Body of pancreas (tissue), 4 donors: Measurements from ENCODE around the gene CORO1C. TPM values are rescaled to one million over a fixed set of nuclear protein-coding genes. Genes with fewer than 3 reads are reported as not detected.

Experiments used
- ATAC-seq: fragments of 150-250 bp; one replicate; pipeline ENCODE4 v1.9.1; 2016
- DNase-seq, 4 donors: peaks; one replicate each; pipeline ENCODE4 v3.0.0-alpha.2; 2019
- H3K27ac ChIP-seq, 4 donors: fragments of 200-600 bp; sonication (generic); 1 replicate in 3 of 4; 2 replicates in 1 of 4; pipeline versions ENCODE4 v1.5.1 to v1.6.1; 2016 to 2019; ENCODE audit warnings: mild to moderate bottlenecking in 1 of 4, mixed read lengths in 1 of 4, moderate library complexity in 1 of 4
- H3K27me3 ChIP-seq, 2 donors: fragments of 200-600 bp; sonication (generic); one replicate each; pipeline ENCODE4 v1.6.0; 2016; ENCODE audit warnings: mild to moderate bottlenecking in 1 of 2
- H3K36me3 ChIP-seq, 2 donors: fragments of 200-600 bp; sonication (generic); replicated peaks in 1 of 2; 2 replicates each; pipeline ENCODE4 v1.5.1; 2016; ENCODE audit warnings: low read depth in 2 of 2; ENCODE audit not compliant: insufficient read depth in 1 of 2
- H3K4me1 ChIP-seq: fragments of 200-600 bp; sonication (generic); one replicate; pipeline ENCODE4 v1.6.0; 2016
- H3K4me3 ChIP-seq, 2 donors: fragments of 200-600 bp; sonication (generic); 1 replicate in 1 of 2; 2 replicates in 1 of 2; pipeline ENCODE4 v1.5.1; 2016 to 2019
- H3K9me3 ChIP-seq, 3 donors: fragments of 200-600 bp; sonication (generic); 1 replicate in 2 of 3; 2 replicates in 1 of 3; pipeline ENCODE4 v1.5.1; 2016
- POLR2A ChIP-seq, 3 donors: fragments of 450-650 bp; IDR thresholded peaks; one replicate each; pipeline ENCODE4 v1.6.1; 2016; ENCODE audit warnings: antibody characterized with exemption in 3 of 3, mild to moderate bottlenecking in 2 of 3
- WGBS, 2 donors: methylation state at CpG; one replicate each; pipeline ENCODE4 v1.1.5; 2017; 5-methylcytosine and 5-hydroxymethylcytosine counted together
- intact Hi-C: fragments of 100-400 bp; cut with DNase I; formaldehyde crosslinking; loops from one replicate; pipeline ENCODE4 v1.15.1; 2023
- total RNA-seq, 2 donors: library from RNA; depleted of rRNA; stranded (reverse); fragments of >200 nt; gene quantifications; one replicate each; pipeline ENCODE4 v1.1.0, GENCODE V29; 2016
- TF ChIP-seq, protein P1 (sequence below), 7 experiments: fragments of 450-650 bp in 4 of 7; fragments of 200-600 bp in 3 of 7; sonication (generic) in 3 of 7; IDR thresholded peaks; one replicate each; pipeline ENCODE4 v1.5.1; 2016 to 2019; ENCODE audit warnings: antibody characterized with exemption in 7 of 7

Gene CORO1C
- total RNA-seq, 2 donors from 2014 or later, result 26.7 to 27.4 TPM

DNA sequence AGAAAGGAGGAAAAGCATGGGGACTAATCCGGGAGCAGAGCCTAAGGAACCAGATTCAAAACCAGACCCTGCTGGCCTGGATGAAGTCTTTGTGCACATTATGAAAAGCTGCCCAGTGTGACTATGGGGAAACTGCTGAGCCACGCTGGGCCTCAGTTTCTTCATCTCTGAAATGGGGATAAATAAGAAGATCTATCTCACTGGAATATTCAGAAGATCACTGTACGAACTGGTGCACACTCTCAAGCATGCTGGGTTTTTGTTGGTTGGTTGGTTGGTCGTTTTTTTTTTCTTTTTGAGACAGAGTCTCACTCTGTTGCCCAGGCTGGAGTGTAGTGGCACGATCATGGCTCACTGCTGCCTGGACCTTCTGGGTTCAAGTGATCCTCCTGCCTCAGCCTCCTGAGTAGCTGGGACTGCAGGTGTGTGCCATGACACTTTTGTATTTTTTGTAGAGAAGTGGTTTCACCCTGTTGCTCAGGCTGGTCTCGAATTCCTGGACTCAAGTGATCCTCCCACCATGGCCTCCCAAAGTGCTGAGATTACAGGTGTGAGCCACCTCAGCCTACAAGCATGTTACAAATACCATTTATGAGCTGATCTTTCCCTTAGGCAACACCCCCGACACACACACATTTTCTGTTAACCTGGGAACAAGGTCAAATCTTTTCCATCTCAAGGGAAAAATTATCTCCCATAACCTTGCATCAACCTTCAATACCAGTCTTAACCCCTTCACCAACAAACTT, 33.4 kb upstream of the CORO1C start:
- Histone ChIP-seq H3K36me3 (no peaks in the 10 kb centered on the region), H3K27me3 (no peaks in the 10 kb centered on the region), H3K27ac (no peak overlapping the region), H3K9me3 (no peaks in the 10 kb centered on the region), H3K4me1 (peaks cover 11% of the 10 kb centered on the region), H3K4me3 (no peak overlapping the region)
- ATAC-seq (no peak), DNase-seq (no peak)
- intact Hi-C loops, result no loop called here
- WGBS, 2 donors, result 78 to 81% methylated on average over 7 of the region's 7 CpGs
- TF ChIP-seq, protein P1, sequence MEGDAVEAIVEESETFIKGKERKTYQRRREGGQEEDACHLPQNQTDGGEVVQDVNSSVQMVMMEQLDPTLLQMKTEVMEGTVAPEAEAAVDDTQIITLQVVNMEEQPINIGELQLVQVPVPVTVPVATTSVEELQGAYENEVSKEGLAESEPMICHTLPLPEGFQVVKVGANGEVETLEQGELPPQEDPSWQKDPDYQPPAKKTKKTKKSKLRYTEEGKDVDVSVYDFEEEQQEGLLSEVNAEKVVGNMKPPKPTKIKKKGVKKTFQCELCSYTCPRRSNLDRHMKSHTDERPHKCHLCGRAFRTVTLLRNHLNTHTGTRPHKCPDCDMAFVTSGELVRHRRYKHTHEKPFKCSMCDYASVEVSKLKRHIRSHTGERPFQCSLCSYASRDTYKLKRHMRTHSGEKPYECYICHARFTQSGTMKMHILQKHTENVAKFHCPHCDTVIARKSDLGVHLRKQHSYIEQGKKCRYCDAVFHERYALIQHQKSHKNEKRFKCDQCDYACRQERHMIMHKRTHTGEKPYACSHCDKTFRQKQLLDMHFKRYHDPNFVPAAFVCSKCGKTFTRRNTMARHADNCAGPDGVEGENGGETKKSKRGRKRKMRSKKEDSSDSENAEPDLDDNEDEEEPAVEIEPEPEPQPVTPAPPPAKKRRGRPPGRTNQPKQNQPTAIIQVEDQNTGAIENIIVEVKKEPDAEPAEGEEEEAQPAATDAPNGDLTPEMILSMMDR (IDR thresholded peaks at IDR 0.05), result no peak
- no peak for TF ChIP-seq POLR2A (IDR thresholded peaks at IDR 0.05)

DNA sequence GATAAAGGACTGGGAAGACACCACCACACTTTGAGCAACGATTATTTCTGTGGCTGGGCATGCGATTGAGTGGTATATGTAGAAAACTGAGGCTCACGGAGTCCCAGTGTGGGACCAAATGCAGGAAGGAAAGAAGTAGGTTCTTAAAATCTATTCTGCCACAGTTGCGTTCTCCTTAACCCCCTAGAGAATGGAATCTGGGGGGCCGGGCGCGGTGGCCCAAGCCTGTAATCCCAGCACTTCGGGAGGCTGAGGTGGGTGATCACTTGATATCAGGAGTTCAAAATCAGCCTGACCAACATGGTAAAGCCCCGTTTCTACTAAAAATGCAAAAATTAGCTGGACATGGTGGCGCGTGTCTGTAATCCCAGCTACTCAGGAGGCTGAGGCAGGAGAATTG, 29.9 kb upstream of the CORO1C start:
- Histone ChIP-seq H3K4me3 (no peak overlapping the region), H3K4me1 (no peaks in the 10 kb centered on the region), H3K27ac (no peak overlapping the region), H3K27me3 (no peaks in the 10 kb centered on the region), H3K9me3 (no peaks in the 10 kb centered on the region), H3K36me3 (no peaks in the 10 kb centered on the region)
- TF ChIP-seq, protein P1 (IDR thresholded peaks at IDR 0.05), result no peak
- no peak for TF ChIP-seq POLR2A (IDR thresholded peaks at IDR 0.05)
- 86 to 91% methylated on average over 11 of the region's 11 CpGs for WGBS, 2 donors
- intact Hi-C loops, result no loop called here
- DNase-seq (no peak), ATAC-seq (no peak)

DNA sequence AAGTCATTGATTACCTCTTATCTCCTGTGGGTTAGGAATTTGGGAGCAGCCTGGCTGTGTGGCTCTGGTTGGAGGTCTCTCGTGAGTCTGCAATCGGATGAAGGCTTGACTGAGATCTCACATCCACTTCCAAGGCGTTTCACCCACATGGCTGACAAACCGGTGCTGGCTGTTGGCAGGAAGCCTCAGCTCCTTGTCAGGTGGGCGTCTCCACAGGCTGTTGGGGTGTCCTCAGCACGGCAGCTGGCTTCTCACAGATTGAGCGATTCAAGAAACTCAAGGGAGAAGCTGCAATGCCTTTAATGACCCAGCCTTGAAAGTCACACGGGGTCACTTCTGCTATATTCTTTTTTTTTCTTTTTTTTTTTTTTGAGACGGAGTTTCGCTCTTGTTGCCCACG, 28.6 kb upstream of the CORO1C start:
- no peak overlapping the region for H3K27ac ChIP-seq
- H3K9me3 ChIP-seq, result no peaks in the 10 kb centered on the region
- ATAC-seq (no peak), DNase-seq (no peak)
- no peaks in the 10 kb centered on the region for H3K36me3 ChIP-seq
- 74 to 78% methylated on average over 11 of the region's 11 CpGs for WGBS, 2 donors
- H3K4me3 ChIP-seq, result no peak overlapping the region
- intact Hi-C loops, result no loop called here
- no peaks in the 10 kb centered on the region for H3K4me1 ChIP-seq
- no peak for TF ChIP-seq POLR2A (IDR thresholded peaks at IDR 0.05)
- TF ChIP-seq, protein P1 (IDR thresholded peaks at IDR 0.05), result no peak
- H3K27me3 ChIP-seq, result no peaks in the 10 kb centered on the region

GRCh38 chr12:108757856-108758255, 26.5 kb upstream of the CORO1C start:
- no peak for DNase-seq
- H3K36me3 ChIP-seq, result no peaks in the 10 kb centered on the region
- WGBS, 2 donors, result 84 to 100% methylated on average over 2 of the region's 2 CpGs
- no peak overlapping the region for H3K27ac ChIP-seq
- no peak overlapping the region for H3K4me3 ChIP-seq
- TF ChIP-seq, protein P1 (IDR thresholded peaks at IDR 0.05), result no peak
- no peak for TF ChIP-seq POLR2A (IDR thresholded peaks at IDR 0.05)
- no peaks in the 10 kb centered on the region for H3K9me3 ChIP-seq
- no peaks in the 10 kb centered on the region for H3K27me3 ChIP-seq
- no peak for ATAC-seq
- H3K4me1 ChIP-seq, result no peaks in the 10 kb centered on the region
- intact Hi-C loops, result no loop called here

- DNase-seq (no peak), ATAC-seq (no peak)
- Histone ChIP-seq H3K9me3 (no peaks in the 10 kb centered on the region), H3K4me3 (no peak overlapping the region), H3K27me3 (no peaks in the 10 kb centered on the region), H3K4me1 (no peaks in the 10 kb centered on the region), H3K27ac (no peak overlapping the region), H3K36me3 (no peaks in the 10 kb centered on the region)
- TF ChIP-seq, protein P1 (IDR thresholded peaks at IDR 0.05), result no peak
- TF ChIP-seq POLR2A (IDR thresholded peaks at IDR 0.05), result no peak
- intact Hi-C loops, result no loop called here
- WGBS, 2 donors, result 88 to 94% methylated on average over 6 of the region's 6 CpGs
These were observed 25.1 kb upstream of the CORO1C start for GRCh38 chr12:108756421-108756820.
